Measurements from ENCODE around the gene SIN3A.
"Not testable (repeated sequence)": the region's sequence is repeated elsewhere in the genome, so short reads cannot be mapped to it uniquely, and the experiment has no call there.

Gene SIN3A

DNA sequence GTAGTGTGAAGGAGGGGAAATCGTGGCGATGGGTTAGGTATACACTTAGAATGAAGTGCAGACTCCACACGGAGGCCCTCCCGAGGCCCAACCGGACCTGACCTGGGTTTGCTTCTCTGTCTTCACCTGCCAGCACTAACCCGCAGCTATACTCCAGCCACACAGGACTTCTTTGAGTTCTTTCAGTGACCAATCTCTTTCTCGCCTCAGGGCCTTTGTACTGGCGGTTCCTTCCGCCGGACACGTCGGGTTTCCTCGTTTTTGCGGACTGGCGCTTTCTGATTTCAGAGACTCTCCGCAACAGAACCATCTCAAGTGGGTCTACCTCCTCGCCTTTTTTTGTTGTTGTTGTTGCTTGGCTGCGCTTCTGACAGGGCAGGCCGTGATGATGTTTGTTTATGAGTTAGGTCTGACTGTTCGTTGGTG is 104.7 kb downstream of the SIN3A start, which contains the start of gene NEIL1:
Gene NEIL1, plus strand, starts transcription at position 244 of the 426 bp plus-strand sequence. CDS start 1,867 bp downstream, outside the sequence.
- Histone ChIP-seq H3K27ac (ENCODE audit: poor library complexity, severe bottlenecking) (peak within 1 kb of the TSS; percentile 3), H3K36me3 (ENCODE audit: low read depth) (no peaks in the 10 kb centered on the region), H3K9me3 (ENCODE audit: severe bottlenecking) (no peaks in the 10 kb centered on the region), H3K4me1 (ENCODE audit: insufficient read depth, poor library complexity, severe bottlenecking) (no peaks in the 10 kb centered on the region), H3K4me3 (ENCODE audit: severe bottlenecking) (peak within 1 kb of the TSS; percentile 75), H3K27me3 (ENCODE audit: insufficient read depth, poor library complexity, severe bottlenecking) (no peaks in the 10 kb centered on the region)
- DNase-seq (ENCODE audit: low spot score): no peak
- no peak for ATAC-seq (ENCODE audit: low read depth)
- TF ChIP-seq CTCF (IDR thresholded peaks at IDR 0.05; ENCODE audit: poor library complexity, severe bottlenecking): no peak

GRCh38 chr15:75343953-75344352 is 107.5 kb downstream of the SIN3A start:
- H3K4me3 ChIP-seq (ENCODE audit: severe bottlenecking); ATAC-seq (ENCODE audit: low read depth); H3K4me1 ChIP-seq (ENCODE audit: insufficient read depth, poor library complexity, severe bottlenecking); H3K36me3 ChIP-seq (ENCODE audit: low read depth); H3K9me3 ChIP-seq (ENCODE audit: severe bottlenecking); DNase-seq (ENCODE audit: low spot score); H3K27ac ChIP-seq (ENCODE audit: poor library complexity, severe bottlenecking); H3K27me3 ChIP-seq (ENCODE audit: insufficient read depth, poor library complexity, severe bottlenecking): not testable (repeated sequence)

DNA sequence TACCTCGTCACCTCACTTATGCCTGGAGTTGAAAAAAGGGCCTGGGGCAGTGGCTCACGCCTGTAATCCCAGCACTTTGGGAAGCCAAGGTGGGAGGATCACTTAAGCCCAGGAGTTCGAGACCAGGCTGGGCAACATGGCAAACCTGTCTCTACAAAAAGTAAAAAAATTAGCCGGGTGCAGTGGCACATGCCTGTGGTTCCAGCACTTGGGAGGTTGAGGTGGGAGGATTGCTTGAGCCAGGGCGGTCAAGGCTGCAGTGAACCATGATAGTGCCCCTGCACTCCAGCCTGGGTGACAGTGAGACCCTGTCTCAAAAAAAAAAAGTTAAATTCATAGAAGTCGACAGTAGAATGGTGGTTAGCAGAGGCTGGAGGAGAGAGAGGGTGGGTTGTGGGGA is 109.3 kb downstream of the SIN3A start:
- Histone ChIP-seq H3K36me3 (ENCODE audit: low read depth) (peaks cover 8% of the 10 kb centered on the region; the same call in 1 of the 2 replicates), H3K9me3 (ENCODE audit: severe bottlenecking) (no peaks in the 10 kb centered on the region), H3K4me1 (ENCODE audit: insufficient read depth, poor library complexity, severe bottlenecking) (no peaks in the 10 kb centered on the region), H3K27ac (ENCODE audit: poor library complexity, severe bottlenecking) (no peak overlapping the region), H3K4me3 (ENCODE audit: severe bottlenecking) (no peak overlapping the region), H3K27me3 (ENCODE audit: insufficient read depth, poor library complexity, severe bottlenecking) (no peaks in the 10 kb centered on the region)
- DNase-seq (ENCODE audit: low spot score): no peak
- ATAC-seq (ENCODE audit: low read depth): no peak
- no peak for TF ChIP-seq CTCF (IDR thresholded peaks at IDR 0.05; ENCODE audit: poor library complexity, severe bottlenecking)

- no peaks in the 10 kb centered on the region for H3K9me3 ChIP-seq (ENCODE audit: severe bottlenecking)
- H3K27ac ChIP-seq (ENCODE audit: poor library complexity, severe bottlenecking): no peak overlapping the region
- no peaks in the 10 kb centered on the region for H3K27me3 ChIP-seq (ENCODE audit: insufficient read depth, poor library complexity, severe bottlenecking)
- DNase-seq (ENCODE audit: low spot score) (no peak), ATAC-seq (ENCODE audit: low read depth) (no peak)
- no peak overlapping the region for H3K4me3 ChIP-seq (ENCODE audit: severe bottlenecking)
- no peak for TF ChIP-seq CTCF (IDR thresholded peaks at IDR 0.05; ENCODE audit: poor library complexity, severe bottlenecking)
- peaks cover 5% of the 10 kb centered on the region for H3K4me1 ChIP-seq (ENCODE audit: insufficient read depth, poor library complexity, severe bottlenecking)
- peaks cover 8% of the 10 kb centered on the region; the same call in 1 of the 2 replicates for H3K36me3 ChIP-seq (ENCODE audit: low read depth)
These were observed 111.8 kb downstream of the SIN3A start for GRCh38 chr15:75339531-75340240.

- peaks cover 5% of the 10 kb centered on the region for H3K4me1 ChIP-seq (ENCODE audit: insufficient read depth, poor library complexity, severe bottlenecking)
- DNase-seq (ENCODE audit: low spot score): no peak
- H3K9me3 ChIP-seq (ENCODE audit: severe bottlenecking): no peaks in the 10 kb centered on the region
These were observed 112.7 kb downstream of the SIN3A start for GRCh38 chr15:75338661-75339240.

More at GRCh38 chr15:75338661-75339240, 112.7 kb downstream of the SIN3A start:
- Histone ChIP-seq H3K27ac (ENCODE audit: poor library complexity, severe bottlenecking) (no peak overlapping the region), H3K4me3 (ENCODE audit: severe bottlenecking) (no peak overlapping the region), H3K36me3 (ENCODE audit: low read depth) (peaks cover 8% of the 10 kb centered on the region; the same call in 1 of the 2 replicates), H3K27me3 (ENCODE audit: insufficient read depth, poor library complexity, severe bottlenecking) (no peaks in the 10 kb centered on the region)
- ATAC-seq (ENCODE audit: low read depth): no peak
- no peak for TF ChIP-seq CTCF (IDR thresholded peaks at IDR 0.05; ENCODE audit: poor library complexity, severe bottlenecking)
